PC-3 (cell line): Measurements from ENCODE around the gene TEX2.

ENCODE experiments used
- EZH2 ChIP-seq: fragments of 300-600 bp; sonication (generic); IDR thresholded peaks from one replicate; pipeline ENCODE4 v1.6.1; 2017; ENCODE audit warnings: antibody characterized with exemption, mild to moderate bottlenecking, low read length; ENCODE audit not compliant: unreplicated experiment
- EZH2phosphoT487 ChIP-seq: fragments of 300-600 bp; sonication (generic); IDR thresholded peaks from 2 replicates; pipeline ENCODE4 v1.6.1; 2018; ENCODE audit warnings: mild to moderate bottlenecking, antibody characterized with exemption, low read length, borderline replicate concordance
- TF ChIP-seq, protein P1 (sequence below): fragments of 300-600 bp; sonication (generic); conservative IDR thresholded peaks from 2 replicates; pipeline ENCODE4 v1.5.1; 2017; ENCODE audit warnings: antibody characterized with exemption, low read depth, mild to moderate bottlenecking, low read length

DNA sequence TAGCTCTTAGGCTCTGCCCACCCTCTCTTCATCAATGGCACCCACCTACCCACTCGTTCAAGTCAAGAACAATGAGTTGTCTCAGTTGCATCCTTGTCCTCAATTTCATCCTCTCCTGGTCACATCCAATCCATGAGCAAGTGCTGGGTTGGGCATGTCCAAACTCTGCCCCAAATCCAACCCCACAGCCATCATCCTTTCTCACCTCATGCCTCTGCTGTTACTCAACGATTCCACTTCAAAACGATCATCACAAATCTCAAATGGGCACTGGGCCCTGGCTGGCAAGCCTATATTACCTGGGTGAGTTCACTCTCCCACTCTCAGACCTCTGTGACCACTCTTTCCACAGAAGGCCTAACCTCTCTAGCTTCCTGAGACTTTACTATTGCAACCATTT, 12.0 kb upstream of the TEX2 start:
- TF ChIP-seq, protein P1, sequence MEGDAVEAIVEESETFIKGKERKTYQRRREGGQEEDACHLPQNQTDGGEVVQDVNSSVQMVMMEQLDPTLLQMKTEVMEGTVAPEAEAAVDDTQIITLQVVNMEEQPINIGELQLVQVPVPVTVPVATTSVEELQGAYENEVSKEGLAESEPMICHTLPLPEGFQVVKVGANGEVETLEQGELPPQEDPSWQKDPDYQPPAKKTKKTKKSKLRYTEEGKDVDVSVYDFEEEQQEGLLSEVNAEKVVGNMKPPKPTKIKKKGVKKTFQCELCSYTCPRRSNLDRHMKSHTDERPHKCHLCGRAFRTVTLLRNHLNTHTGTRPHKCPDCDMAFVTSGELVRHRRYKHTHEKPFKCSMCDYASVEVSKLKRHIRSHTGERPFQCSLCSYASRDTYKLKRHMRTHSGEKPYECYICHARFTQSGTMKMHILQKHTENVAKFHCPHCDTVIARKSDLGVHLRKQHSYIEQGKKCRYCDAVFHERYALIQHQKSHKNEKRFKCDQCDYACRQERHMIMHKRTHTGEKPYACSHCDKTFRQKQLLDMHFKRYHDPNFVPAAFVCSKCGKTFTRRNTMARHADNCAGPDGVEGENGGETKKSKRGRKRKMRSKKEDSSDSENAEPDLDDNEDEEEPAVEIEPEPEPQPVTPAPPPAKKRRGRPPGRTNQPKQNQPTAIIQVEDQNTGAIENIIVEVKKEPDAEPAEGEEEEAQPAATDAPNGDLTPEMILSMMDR, result no peak
- no peak for TF ChIP-seq EZH2phosphoT487
- TF ChIP-seq EZH2, result no peak
